A549 (cell line): ENCODE data around the gene FMNL2. TPM values are rescaled to one million over a fixed set of nuclear protein-coding genes. Genes with fewer than 3 reads are reported as not detected.

Source experiments
- ATAC-seq, 2 experiments: fragments of 200-7000 bp in 1 of 2; fragments of >200 bp in 1 of 2; cut with Nextera tagmentation in 1 of 2; cut with Tn5 transposase in 1 of 2; 3 replicates each; pipeline versions ENCODE4 v1.8.0 to v1.9.1; 2018 to 2020; ENCODE audit warnings: mild to moderate bottlenecking in 1 of 2, moderate library complexity in 1 of 2
- CTCF ChIA-PET: fragments of 300-600 bp; sonication (Branson Sonifier 250); formaldehyde crosslinking; extraction: SDS; loops from one replicate; lab custom pipeline; 2021; ENCODE audit warnings: antibody characterized with exemption, inconsistent platforms; lab: Yijun Ruan, JAX
- POLR2A ChIA-PET: fragments of 350-600 bp; formaldehyde crosslinking; extraction: SDS; loops from one replicate; lab custom pipeline; 2021; ENCODE audit warnings: antibody characterized with exemption, inconsistent platforms; lab: Yijun Ruan, JAX
- DNase-seq, 2 experiments: peaks; one replicate each; pipeline versions ENCODE4 v3.0.0 to v3.0.0-alpha.2; 2011 to 2016; ENCODE audit warnings: low read depth in 1 of 2, low spot score in 1 of 2
- FAIRE-seq: peaks from 2 replicates; lab custom pipeline; 2011; peaks lifted over from hg19 to GRCh38; lab: Jason Lieb, UNC
- H3K27ac ChIP-seq, 2 experiments: fragments of >200 bp; sonication (Bioruptor Twin); formaldehyde crosslinking; 3 replicates each; pipeline ENCODE4 v1.5.1; 2016 to 2017
- H3K4me1 ChIP-seq: fragments of >200 bp; sonication (Bioruptor Twin); formaldehyde crosslinking; 3 replicates; pipeline ENCODE4 v1.6.1; 2016
- H3K4me2 ChIP-seq: fragments of >200 bp; sonication (Bioruptor Twin); formaldehyde crosslinking; 3 replicates; pipeline ENCODE4 v1.6.1; 2016
- H3K4me3 ChIP-seq: fragments of >200 bp; sonication (Bioruptor Twin); formaldehyde crosslinking; 3 replicates; pipeline ENCODE4 v1.5.1; 2016
- H3K9me3 ChIP-seq: fragments of >200 bp; sonication (Bioruptor Twin); formaldehyde crosslinking; 3 replicates; pipeline ENCODE4 v1.6.1; 2016
- BHLHE40 ChIP-seq: IDR thresholded peaks from 2 replicates; pipeline ENCODE4 v1.6.1; 2012; ENCODE audit warnings: low read depth, low read length, inconsistent platforms
- CEBPB ChIP-seq, 2 experiments: fragments of >200 bp in 1 of 2; sonication (Bioruptor Twin) in 1 of 2; formaldehyde crosslinking in 1 of 2; IDR thresholded peaks; 2 replicates each; pipeline ENCODE4 v1.6.1; 2012 to 2016
- CHD2 ChIP-seq: fragments of 150-350 bp; IDR thresholded peaks from 2 replicates; pipeline ENCODE4 v1.6.1; 2014; ENCODE audit warnings: low read length; ENCODE audit not compliant: partially characterized antibody
- CTCF ChIP-seq: fragments of >200 bp; sonication (Bioruptor Twin); formaldehyde crosslinking; IDR thresholded peaks from 3 replicates; pipeline ENCODE4 v1.5.1; 2016
- EHF ChIP-seq: fragments of 250-450 bp; sonication (Bioruptor Pico); IDR thresholded peaks from 2 replicates; pipeline ENCODE4 v1.5.0; 2020; ENCODE audit warnings: mild to moderate bottlenecking
- ESRRA ChIP-seq: fragments of 150-350 bp; IDR thresholded peaks from 2 replicates; pipeline ENCODE4 v1.6.1; 2014; ENCODE audit warnings: mild to moderate bottlenecking, low read length, borderline replicate concordance
- FOSB ChIP-seq: fragments of 250-450 bp; sonication (Bioruptor Pico); IDR thresholded peaks from 2 replicates; pipeline ENCODE4 v1.5.0; 2020; ENCODE audit warnings: mild to moderate bottlenecking, moderate library complexity
- FOSL2 ChIP-seq, 2 experiments: fragments of 450-650 bp in 1 of 2; fragments of >200 bp in 1 of 2; sonication (Bioruptor Twin) in 1 of 2; formaldehyde crosslinking; IDR thresholded peaks; 2 replicates each; pipeline versions ENCODE4 v1.5.0 to v1.6.1; 2016 to 2020; ENCODE audit warnings: mild to moderate bottlenecking in 1 of 2, moderate library complexity in 1 of 2
- HOXB5 ChIP-seq: fragments of 250-450 bp; sonication (Bioruptor Pico); IDR thresholded peaks from 2 replicates; pipeline ENCODE4 v1.5.0; 2020; ENCODE audit warnings: mild to moderate bottlenecking, moderate library complexity
- KDM1A ChIP-seq: fragments of 200-600 bp; sonication (generic); IDR thresholded peaks from 2 replicates; pipeline ENCODE4 v1.6.1; 2016; ENCODE audit warnings: low read depth, mild to moderate bottlenecking
- MAFK ChIP-seq: fragments of 450-650 bp; IDR thresholded peaks from 2 replicates; pipeline ENCODE4 v1.6.1; 2014; ENCODE audit not compliant: partially characterized antibody
- MAZ ChIP-seq: fragments of 150-350 bp; IDR thresholded peaks from 2 replicates; pipeline ENCODE4 v1.6.1; 2014; ENCODE audit warnings: antibody characterized with exemption, low read depth, low read length, borderline replicate concordance
- MYC ChIP-seq: IDR thresholded peaks from 2 replicates; pipeline ENCODE4 v1.6.1; 2012; ENCODE audit warnings: mild to moderate bottlenecking, inconsistent platforms, low read length, improper control_type of control experiment, borderline replicate concordance
- NR3C1 ChIP-seq: fragments of >200 bp; sonication (Bioruptor Twin); formaldehyde crosslinking; IDR thresholded peaks from 3 replicates; pipeline ENCODE4 v1.6.1; 2017
- ZFP36 ChIP-seq: fragments of 450-650 bp; IDR thresholded peaks from 2 replicates; pipeline ENCODE4 v1.6.1; 2014; ENCODE audit warnings: borderline replicate concordance; ENCODE audit not compliant: partially characterized antibody
- ZNF302 ChIP-seq: fragments of 250-450 bp; sonication (Bioruptor Pico); IDR thresholded peaks from 2 replicates; pipeline ENCODE4 v1.9.0; 2021; ENCODE audit warnings: inconsistent platforms, mild to moderate bottlenecking, moderate library complexity
- ZSCAN20 ChIP-seq: fragments of 250-450 bp; sonication (Bioruptor Pico); IDR thresholded peaks from 2 replicates; pipeline ENCODE4 v1.8.0; 2022; ENCODE audit warnings: mild to moderate bottlenecking, moderate library complexity
- WGBS: methylation state at CpG from one replicate; pipeline ENCODE4 v1.1.6; 2017; ENCODE audit errors: missing lambda C conversion rate; 5-methylcytosine and 5-hydroxymethylcytosine counted together
- polyA plus RNA-seq, 4 experiments: library from polyadenylated mRNA; depleted of rRNA in 3 of 4; stranded (reverse); fragments of >200 nt; fragmentation: RNase III in 1 of 4; extraction: RNeasy Plus Mini Kit Qiagen cat#74134 plus additional on column Dnase treatment in 1 of 4; gene quantifications; 2 replicates in 3 of 4; 3 replicates in 1 of 4; pipeline ENCODE4 v1.2.3, GENCODE V29; 2011 to 2017
- TF ChIP-seq, protein P1 (sequence below): IDR thresholded peaks from 2 replicates; pipeline ENCODE4 v1.6.1; 2012
- TF ChIP-seq, protein P2 (sequence below): IDR thresholded peaks from 2 replicates; pipeline ENCODE4 v1.6.1; 2012; ENCODE audit warnings: low read depth, borderline replicate concordance
- TF ChIP-seq, protein P3 (sequence below): fragments of 200-600 bp; sonication (generic); IDR thresholded peaks from 2 replicates; pipeline ENCODE4 v1.6.1; 2016; ENCODE audit warnings: antibody characterized with exemption, mild to moderate bottlenecking, moderate library complexity

Gene FMNL2
- polyA plus RNA-seq, 2 of the 4 experiments (the other 2 are of a cell fraction): 27.9 to 36.5 TPM

GRCh38 chr2:152549423-152549822 is 214.4 kb downstream of the FMNL2 start:
- ATAC-seq (no peak), DNase-seq (no peak), FAIRE-seq (no peak)
- ChIA-PET CTCF (interaction anchor here (0.7 to 1.6 kb wide), 3 partner anchors 13 to 213 kb away, joined by 3 to 5 read pairs (median 3); no protein-coding TSS in a partner anchor), POLR2A (no interaction called here)
- 98% methylated on average over 2 of the region's 2 CpGs for WGBS
- no peaks in the 10 kb centered on the region; the same call in 2 of the 3 replicates for H3K4me1 ChIP-seq
- no peaks in the 10 kb centered on the region for H3K9me3 ChIP-seq
- H3K27ac ChIP-seq: no peak overlapping the region
- no peak overlapping the region for H3K4me2 ChIP-seq
- no peak overlapping the region for H3K4me3 ChIP-seq
- TF ChIP-seq ESRRA: no peak
- TF ChIP-seq HOXB5 (CRISPR knock-in tag): no peak
- TF ChIP-seq MYC: no peak
- no peak for TF ChIP-seq CHD2
- TF ChIP-seq KDM1A: no peak
- no peak for TF ChIP-seq CEBPB (IDR thresholded peaks at IDR 0.05)
- TF ChIP-seq NR3C1: no peak
- no peak for TF ChIP-seq MAFK
- TF ChIP-seq ZSCAN20 (CRISPR knock-in tag): no peak
- TF ChIP-seq, protein P1, sequence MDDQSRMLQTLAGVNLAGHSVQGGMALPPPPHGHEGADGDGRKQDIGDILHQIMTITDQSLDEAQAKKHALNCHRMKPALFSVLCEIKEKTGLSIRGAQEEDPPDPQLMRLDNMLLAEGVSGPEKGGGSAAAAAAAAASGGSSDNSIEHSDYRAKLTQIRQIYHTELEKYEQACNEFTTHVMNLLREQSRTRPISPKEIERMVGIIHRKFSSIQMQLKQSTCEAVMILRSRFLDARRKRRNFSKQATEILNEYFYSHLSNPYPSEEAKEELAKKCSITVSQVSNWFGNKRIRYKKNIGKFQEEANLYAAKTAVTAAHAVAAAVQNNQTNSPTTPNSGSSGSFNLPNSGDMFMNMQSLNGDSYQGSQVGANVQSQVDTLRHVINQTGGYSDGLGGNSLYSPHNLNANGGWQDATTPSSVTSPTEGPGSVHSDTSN: no peak
- TF ChIP-seq EHF (CRISPR knock-in tag): no peak
- TF ChIP-seq, protein P2, sequence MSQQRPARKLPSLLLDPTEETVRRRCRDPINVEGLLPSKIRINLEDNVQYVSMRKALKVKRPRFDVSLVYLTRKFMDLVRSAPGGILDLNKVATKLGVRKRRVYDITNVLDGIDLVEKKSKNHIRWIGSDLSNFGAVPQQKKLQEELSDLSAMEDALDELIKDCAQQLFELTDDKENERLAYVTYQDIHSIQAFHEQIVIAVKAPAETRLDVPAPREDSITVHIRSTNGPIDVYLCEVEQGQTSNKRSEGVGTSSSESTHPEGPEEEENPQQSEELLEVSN: no peak
- TF ChIP-seq, protein P3, sequence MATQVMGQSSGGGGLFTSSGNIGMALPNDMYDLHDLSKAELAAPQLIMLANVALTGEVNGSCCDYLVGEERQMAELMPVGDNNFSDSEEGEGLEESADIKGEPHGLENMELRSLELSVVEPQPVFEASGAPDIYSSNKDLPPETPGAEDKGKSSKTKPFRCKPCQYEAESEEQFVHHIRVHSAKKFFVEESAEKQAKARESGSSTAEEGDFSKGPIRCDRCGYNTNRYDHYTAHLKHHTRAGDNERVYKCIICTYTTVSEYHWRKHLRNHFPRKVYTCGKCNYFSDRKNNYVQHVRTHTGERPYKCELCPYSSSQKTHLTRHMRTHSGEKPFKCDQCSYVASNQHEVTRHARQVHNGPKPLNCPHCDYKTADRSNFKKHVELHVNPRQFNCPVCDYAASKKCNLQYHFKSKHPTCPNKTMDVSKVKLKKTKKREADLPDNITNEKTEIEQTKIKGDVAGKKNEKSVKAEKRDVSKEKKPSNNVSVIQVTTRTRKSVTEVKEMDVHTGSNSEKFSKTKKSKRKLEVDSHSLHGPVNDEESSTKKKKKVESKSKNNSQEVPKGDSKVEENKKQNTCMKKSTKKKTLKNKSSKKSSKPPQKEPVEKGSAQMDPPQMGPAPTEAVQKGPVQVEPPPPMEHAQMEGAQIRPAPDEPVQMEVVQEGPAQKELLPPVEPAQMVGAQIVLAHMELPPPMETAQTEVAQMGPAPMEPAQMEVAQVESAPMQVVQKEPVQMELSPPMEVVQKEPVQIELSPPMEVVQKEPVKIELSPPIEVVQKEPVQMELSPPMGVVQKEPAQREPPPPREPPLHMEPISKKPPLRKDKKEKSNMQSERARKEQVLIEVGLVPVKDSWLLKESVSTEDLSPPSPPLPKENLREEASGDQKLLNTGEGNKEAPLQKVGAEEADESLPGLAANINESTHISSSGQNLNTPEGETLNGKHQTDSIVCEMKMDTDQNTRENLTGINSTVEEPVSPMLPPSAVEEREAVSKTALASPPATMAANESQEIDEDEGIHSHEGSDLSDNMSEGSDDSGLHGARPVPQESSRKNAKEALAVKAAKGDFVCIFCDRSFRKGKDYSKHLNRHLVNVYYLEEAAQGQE: no peak
- TF ChIP-seq ZFP36: no peak
- no peak for TF ChIP-seq ZNF302
- no peak for TF ChIP-seq FOSB (CRISPR knock-in tag)
- no peak for TF ChIP-seq CTCF

- ATAC-seq (no peak), DNase-seq (no peak), FAIRE-seq (no peak)
- no peak overlapping the region for H3K4me3 ChIP-seq
- no peak overlapping the region for H3K4me2 ChIP-seq
- H3K27ac ChIP-seq: no peak overlapping the region
- H3K9me3 ChIP-seq: no peaks in the 10 kb centered on the region
- H3K4me1 ChIP-seq: no peaks in the 10 kb centered on the region
- POLR2A ChIA-PET: no interaction called here
- CTCF ChIA-PET: interaction anchor here (0.7 kb wide), 1 partner anchor 12 kb away, joined by 3 read pairs; no protein-coding TSS in a partner anchor
- TF ChIP-seq, protein P3: no peak
- TF ChIP-seq, protein P2: no peak
- TF ChIP-seq BHLHE40 (no peak), MAZ (no peak), FOSL2 (IDR thresholded peaks at IDR 0.05) (no peak), FOSL2 (CRISPR knock-in tag; IDR thresholded peaks at IDR 0.05) (no peak), FOSB (CRISPR knock-in tag) (no peak)
- 59% methylated on average over 2 of the region's 2 CpGs for WGBS
Measured at GRCh38 chr2:152550386-152550785, 215.4 kb downstream of the FMNL2 start.
